Measurements from ENCODE around the gene CELSR2.

The CELSR2 gene

DNA sequence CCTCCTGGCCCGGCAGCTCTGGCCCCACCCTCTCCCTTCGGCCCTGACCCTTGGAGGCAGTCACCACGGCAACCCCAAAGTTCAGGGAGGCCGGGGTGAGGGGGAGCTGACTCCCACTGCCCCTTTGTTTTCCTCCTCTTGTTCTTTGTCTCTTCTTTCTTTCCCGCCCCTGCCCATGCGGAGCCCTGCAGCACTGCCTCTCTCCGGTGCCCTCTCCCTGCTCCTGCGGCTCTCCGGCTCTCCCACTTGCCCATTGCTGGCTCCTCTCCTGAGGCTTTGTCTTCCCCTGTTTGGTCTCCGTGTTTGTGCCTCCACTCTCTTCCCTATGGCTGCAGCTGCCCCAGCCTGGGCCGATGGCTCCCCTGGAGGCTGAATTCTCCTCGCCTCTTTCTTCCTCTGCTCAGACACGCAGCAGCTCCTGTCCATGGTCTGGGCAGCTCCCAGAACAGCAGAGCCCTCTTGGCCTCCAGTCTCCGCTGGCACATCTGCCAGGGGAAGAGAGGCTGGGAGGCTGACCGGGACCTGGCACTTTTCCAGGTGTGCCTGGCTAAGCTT, 5.8 kb downstream of the CELSR2 start:
- Histone ChIP-seq H3K79me2 (ENCODE audit: insufficient read depth, low read depth) (no peaks in the 10 kb centered on the region), H3K27ac (no peak overlapping the region), H2AFZ (ENCODE audit: low read depth) (no peak overlapping the region), H3K4me3 (IDR thresholded peaks at IDR 0.05; ENCODE audit: insufficient read depth, low read depth, low read length) (no peak overlapping the region), H3K36me3 (ENCODE audit: insufficient read depth) (no peaks in the 10 kb centered on the region), H3K9ac (no peak overlapping the region), H3K4me2 (no peak overlapping the region), H3K27me3 (ENCODE audit: insufficient read depth, low read depth) (no peaks in the 10 kb centered on the region), H3K4me1 (ENCODE audit: low read depth, poor library complexity, severe bottlenecking) (peaks cover 3% of the 10 kb centered on the region), H4K20me1 (ENCODE audit: insufficient read depth) (no peaks in the 10 kb centered on the region)
- TF ChIP-seq, protein P1, sequence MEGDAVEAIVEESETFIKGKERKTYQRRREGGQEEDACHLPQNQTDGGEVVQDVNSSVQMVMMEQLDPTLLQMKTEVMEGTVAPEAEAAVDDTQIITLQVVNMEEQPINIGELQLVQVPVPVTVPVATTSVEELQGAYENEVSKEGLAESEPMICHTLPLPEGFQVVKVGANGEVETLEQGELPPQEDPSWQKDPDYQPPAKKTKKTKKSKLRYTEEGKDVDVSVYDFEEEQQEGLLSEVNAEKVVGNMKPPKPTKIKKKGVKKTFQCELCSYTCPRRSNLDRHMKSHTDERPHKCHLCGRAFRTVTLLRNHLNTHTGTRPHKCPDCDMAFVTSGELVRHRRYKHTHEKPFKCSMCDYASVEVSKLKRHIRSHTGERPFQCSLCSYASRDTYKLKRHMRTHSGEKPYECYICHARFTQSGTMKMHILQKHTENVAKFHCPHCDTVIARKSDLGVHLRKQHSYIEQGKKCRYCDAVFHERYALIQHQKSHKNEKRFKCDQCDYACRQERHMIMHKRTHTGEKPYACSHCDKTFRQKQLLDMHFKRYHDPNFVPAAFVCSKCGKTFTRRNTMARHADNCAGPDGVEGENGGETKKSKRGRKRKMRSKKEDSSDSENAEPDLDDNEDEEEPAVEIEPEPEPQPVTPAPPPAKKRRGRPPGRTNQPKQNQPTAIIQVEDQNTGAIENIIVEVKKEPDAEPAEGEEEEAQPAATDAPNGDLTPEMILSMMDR (conservative IDR thresholded peaks at IDR 0.05; ENCODE audit: low read depth, low read length), result no peak

DNA sequence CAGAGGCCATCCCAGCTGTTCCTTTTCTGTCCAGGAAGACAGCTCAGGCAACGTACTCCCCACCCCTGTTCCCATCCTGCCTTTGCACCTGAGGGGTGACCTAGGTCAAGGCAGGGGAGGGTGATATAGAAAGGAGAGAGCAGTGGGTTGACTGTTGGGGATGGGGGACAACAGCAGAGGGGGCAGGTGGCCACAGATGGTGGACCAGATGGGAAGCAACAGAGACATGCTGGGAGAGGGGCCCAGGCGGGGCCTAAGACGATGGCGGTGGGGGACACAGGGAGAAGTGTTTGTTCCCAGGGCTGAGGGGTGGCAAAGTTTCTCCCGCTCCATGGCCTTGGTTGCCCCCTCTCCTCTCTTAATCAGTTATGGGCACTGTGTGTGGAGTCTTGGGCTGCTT, 6.3 kb downstream of the CELSR2 start:
- H3K79me2 ChIP-seq (ENCODE audit: insufficient read depth, low read depth), result no peaks in the 10 kb centered on the region
- no peaks in the 10 kb centered on the region for H4K20me1 ChIP-seq (ENCODE audit: insufficient read depth)
- TF ChIP-seq, protein P1 (conservative IDR thresholded peaks at IDR 0.05; ENCODE audit: low read depth, low read length), result no peak
- no peak overlapping the region for H3K4me2 ChIP-seq
- no peaks in the 10 kb centered on the region for H3K27me3 ChIP-seq (ENCODE audit: insufficient read depth, low read depth)
- H3K4me1 ChIP-seq (ENCODE audit: low read depth, poor library complexity, severe bottlenecking), result no peaks in the 10 kb centered on the region
- H3K36me3 ChIP-seq (ENCODE audit: insufficient read depth), result no peaks in the 10 kb centered on the region
- no peak overlapping the region for H2AFZ ChIP-seq (ENCODE audit: low read depth)
- no peak overlapping the region for H3K4me3 ChIP-seq (IDR thresholded peaks at IDR 0.05; ENCODE audit: insufficient read depth, low read depth, low read length)
- no peak overlapping the region for H3K9ac ChIP-seq
- H3K27ac ChIP-seq, result no peak overlapping the region

DNA sequence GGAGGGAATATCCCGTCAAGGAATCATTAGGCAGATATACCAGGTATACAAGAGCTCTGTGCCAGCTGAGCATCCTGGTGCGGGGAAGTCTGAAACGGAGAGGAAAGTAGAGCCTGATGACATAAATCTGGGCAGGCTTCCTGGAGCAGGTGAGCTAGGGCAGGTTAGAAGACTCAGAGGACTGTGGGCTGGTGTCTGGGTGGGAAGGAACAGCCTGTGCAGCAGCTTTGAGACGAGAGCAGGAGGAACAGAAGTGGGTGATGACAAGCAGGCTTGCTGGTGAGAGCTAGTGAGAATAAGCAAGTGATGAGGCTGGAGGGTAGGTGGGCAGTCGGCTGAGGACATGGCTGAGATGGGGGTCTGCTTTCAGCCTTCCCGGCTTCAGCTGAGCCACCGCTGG, 6.7 kb downstream of the CELSR2 start:
- Histone ChIP-seq H3K79me2 (ENCODE audit: insufficient read depth, low read depth) (no peaks in the 10 kb centered on the region), H3K9ac (no peak overlapping the region), H3K36me3 (ENCODE audit: insufficient read depth) (no peaks in the 10 kb centered on the region), H3K4me3 (IDR thresholded peaks at IDR 0.05; ENCODE audit: insufficient read depth, low read depth, low read length) (no peak overlapping the region), H3K27ac (no peak overlapping the region), H3K4me2 (no peak overlapping the region), H2AFZ (ENCODE audit: low read depth) (no peak overlapping the region), H3K27me3 (ENCODE audit: insufficient read depth, low read depth) (no peaks in the 10 kb centered on the region), H3K4me1 (ENCODE audit: low read depth, poor library complexity, severe bottlenecking) (no peaks in the 10 kb centered on the region), H4K20me1 (ENCODE audit: insufficient read depth) (no peaks in the 10 kb centered on the region)
- TF ChIP-seq, protein P1 (conservative IDR thresholded peaks at IDR 0.05; ENCODE audit: low read depth, low read length), result no peak

DNA sequence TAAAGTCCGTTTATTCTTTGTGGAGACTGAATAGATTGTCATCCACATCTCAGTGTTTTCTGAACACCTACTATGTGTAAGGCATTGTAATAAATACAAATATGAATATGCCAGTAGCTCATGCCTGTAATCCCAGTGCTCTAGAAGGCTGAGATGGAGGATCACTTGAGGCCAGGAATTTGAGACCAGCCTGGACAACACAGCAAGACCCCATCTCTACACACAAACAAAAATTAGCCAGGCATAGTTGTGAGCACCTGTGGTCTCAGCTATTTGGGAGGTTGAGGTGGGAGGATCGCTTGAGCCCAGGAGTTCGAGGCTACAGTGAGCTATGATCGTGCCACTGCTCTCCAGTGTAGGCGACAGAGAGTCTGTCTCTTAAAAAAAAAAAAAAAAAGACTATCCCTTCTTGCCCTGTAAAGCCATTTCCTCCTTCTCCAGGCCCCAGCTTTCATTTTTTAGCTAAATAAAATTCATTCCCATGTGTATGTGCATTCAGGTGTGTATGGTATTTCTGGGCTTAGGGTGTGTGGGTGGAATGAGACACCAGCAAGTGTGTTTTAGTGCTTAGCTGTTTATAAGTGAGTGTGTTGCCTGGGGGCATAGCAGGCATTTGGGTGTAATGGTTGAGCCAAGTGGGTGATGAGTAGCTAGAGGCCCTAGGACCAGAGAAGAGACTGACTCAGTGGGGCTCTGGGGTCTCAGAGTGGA, 7.8 kb downstream of the CELSR2 start:
- H3K36me3 ChIP-seq (ENCODE audit: insufficient read depth), result no peaks in the 10 kb centered on the region
- no peak overlapping the region for H3K4me2 ChIP-seq
- H3K27me3 ChIP-seq (ENCODE audit: insufficient read depth, low read depth), result no peaks in the 10 kb centered on the region
- no peak overlapping the region for H3K27ac ChIP-seq
- no peak overlapping the region for H3K9ac ChIP-seq
- no peak overlapping the region for H2AFZ ChIP-seq (ENCODE audit: low read depth)
- no peaks in the 10 kb centered on the region for H4K20me1 ChIP-seq (ENCODE audit: insufficient read depth)
- no peak overlapping the region for H3K4me3 ChIP-seq (IDR thresholded peaks at IDR 0.05; ENCODE audit: insufficient read depth, low read depth, low read length)
- no peaks in the 10 kb centered on the region for H3K4me1 ChIP-seq (ENCODE audit: low read depth, poor library complexity, severe bottlenecking)
- TF ChIP-seq, protein P1 (conservative IDR thresholded peaks at IDR 0.05; ENCODE audit: low read depth, low read length), result no peak
- H3K79me2 ChIP-seq (ENCODE audit: insufficient read depth, low read depth), result no peaks in the 10 kb centered on the region
